Chondrocyte (in vitro differentiated cells): Measurements from ENCODE around the gene RPP25L. TPM values are rescaled to one million over a fixed set of nuclear protein-coding genes. Genes with fewer than 3 reads are reported as not detected.

Experiments used
- DNase-seq: peaks from one replicate; pipeline ENCODE4 v3.0.0; 2021; ENCODE audit warnings: mixed read lengths, low spot score
- H3K27ac Mint-ChIP-seq: one replicate; pipeline ENCODE4 v1.8.0; 2021; ENCODE audit warnings: mild to moderate bottlenecking, moderate library complexity, mixed read lengths; ENCODE audit not compliant: unreplicated experiment
- H3K27me3 Mint-ChIP-seq: 2 replicates; pipeline ENCODE4 v1.8.0; 2021; ENCODE audit warnings: low read depth, mixed read lengths
- H3K36me3 Mint-ChIP-seq: 2 replicates; pipeline ENCODE4 v1.8.0; 2021; ENCODE audit warnings: low read depth, mixed read lengths
- H3K4me1 Mint-ChIP-seq: 2 replicates; pipeline ENCODE4 v1.8.0; 2021; ENCODE audit warnings: low read depth, mild to moderate bottlenecking, mixed read lengths
- H3K4me3 Mint-ChIP-seq: one replicate; pipeline ENCODE4 v1.8.0; 2021; ENCODE audit warnings: mild to moderate bottlenecking, moderate library complexity, mixed read lengths; ENCODE audit not compliant: unreplicated experiment
- H3K9me3 Mint-ChIP-seq: 2 replicates; pipeline ENCODE4 v1.8.0; 2021; ENCODE audit warnings: low read depth, mixed read lengths
- total RNA-seq: library from RNA; stranded (reverse); gene quantifications from 3 replicates; pipeline ENCODE4 v1.2.1, GENCODE V29; 2021
- TF ChIP-seq, protein P1 (sequence below): fragments of 200-600 bp; sonication (generic); IDR thresholded peaks from 2 replicates; pipeline ENCODE4 v1.5.0; 2021; ENCODE audit warnings: antibody characterized with exemption, mild to moderate bottlenecking, moderate library complexity

The RPP25L gene
- total RNA-seq, 1 donor from 2014 or later, result 11.0 TPM

DNA sequence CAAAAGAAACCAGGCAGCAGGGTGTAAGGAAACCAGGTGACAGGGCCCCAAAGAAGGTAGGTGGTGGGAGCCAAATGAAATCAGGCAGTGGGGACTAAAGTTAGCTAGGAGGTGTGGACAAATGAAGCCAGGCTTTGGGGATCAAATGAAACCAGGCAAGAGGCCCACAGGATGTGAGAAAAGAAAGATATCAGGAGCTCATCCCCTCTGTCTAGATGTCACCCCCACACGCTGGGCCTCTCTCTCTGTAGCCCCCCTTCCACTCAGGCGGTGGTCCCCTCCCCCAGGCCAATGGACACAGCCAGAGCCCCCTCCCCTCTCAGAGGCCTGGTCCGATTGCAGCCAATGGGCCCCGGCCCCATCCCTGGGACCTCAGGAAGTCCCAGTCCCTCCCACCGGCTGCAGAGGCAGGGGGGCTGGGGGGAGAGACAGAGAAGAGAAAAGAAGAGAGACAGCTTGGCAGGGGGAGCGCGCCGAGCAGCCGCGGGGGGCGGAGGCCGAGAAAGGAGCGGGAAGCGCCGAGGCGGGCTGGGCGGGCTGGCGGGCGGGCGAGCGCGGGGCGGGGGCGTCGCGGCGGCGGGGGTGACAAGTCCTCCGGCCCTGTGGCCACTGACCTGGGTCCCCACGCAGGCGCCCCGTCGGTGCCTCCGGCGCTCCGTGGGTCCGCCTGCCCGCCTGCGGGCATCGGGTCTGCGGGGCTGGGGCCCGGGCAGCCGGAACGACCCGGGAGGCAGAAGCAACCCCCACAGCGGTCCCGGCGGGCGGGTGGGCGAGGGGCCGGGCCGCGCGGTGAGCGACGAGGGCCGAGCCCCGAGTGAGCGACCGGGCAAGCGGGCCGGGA, 34.3 kb downstream of the RPP25L start:
- peaks cover 7% of the 10 kb centered on the region for H3K4me1 Mint-ChIP-seq
- no peak for DNase-seq
- peak overlapping the region; percentile 66 for H3K4me3 Mint-ChIP-seq
- H3K36me3 Mint-ChIP-seq, result no peaks in the 10 kb centered on the region
- H3K9me3 Mint-ChIP-seq, result no peaks in the 10 kb centered on the region
- peaks cover 37% of the 10 kb centered on the region for H3K27me3 Mint-ChIP-seq
- TF ChIP-seq, protein P1, sequence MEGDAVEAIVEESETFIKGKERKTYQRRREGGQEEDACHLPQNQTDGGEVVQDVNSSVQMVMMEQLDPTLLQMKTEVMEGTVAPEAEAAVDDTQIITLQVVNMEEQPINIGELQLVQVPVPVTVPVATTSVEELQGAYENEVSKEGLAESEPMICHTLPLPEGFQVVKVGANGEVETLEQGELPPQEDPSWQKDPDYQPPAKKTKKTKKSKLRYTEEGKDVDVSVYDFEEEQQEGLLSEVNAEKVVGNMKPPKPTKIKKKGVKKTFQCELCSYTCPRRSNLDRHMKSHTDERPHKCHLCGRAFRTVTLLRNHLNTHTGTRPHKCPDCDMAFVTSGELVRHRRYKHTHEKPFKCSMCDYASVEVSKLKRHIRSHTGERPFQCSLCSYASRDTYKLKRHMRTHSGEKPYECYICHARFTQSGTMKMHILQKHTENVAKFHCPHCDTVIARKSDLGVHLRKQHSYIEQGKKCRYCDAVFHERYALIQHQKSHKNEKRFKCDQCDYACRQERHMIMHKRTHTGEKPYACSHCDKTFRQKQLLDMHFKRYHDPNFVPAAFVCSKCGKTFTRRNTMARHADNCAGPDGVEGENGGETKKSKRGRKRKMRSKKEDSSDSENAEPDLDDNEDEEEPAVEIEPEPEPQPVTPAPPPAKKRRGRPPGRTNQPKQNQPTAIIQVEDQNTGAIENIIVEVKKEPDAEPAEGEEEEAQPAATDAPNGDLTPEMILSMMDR, result no peak
- no peak overlapping the region for H3K27ac Mint-ChIP-seq

GRCh38 chr9:34576597-34577399, 35.1 kb downstream of the RPP25L start:
- peak overlapping the region; percentile 66 for H3K4me3 Mint-ChIP-seq
- H3K9me3 Mint-ChIP-seq, result no peaks in the 10 kb centered on the region
- peaks cover 7% of the 10 kb centered on the region for H3K4me1 Mint-ChIP-seq
- peak; percentile 75 for DNase-seq
- no peaks in the 10 kb centered on the region for H3K36me3 Mint-ChIP-seq
- H3K27ac Mint-ChIP-seq, result no peak overlapping the region
- H3K27me3 Mint-ChIP-seq, result peaks cover 34% of the 10 kb centered on the region
- TF ChIP-seq, protein P1, result no peak

GRCh38 chr9:34575862-34576596, 35.9 kb downstream of the RPP25L start:
- peaks cover 7% of the 10 kb centered on the region for H3K4me1 Mint-ChIP-seq
- H3K27me3 Mint-ChIP-seq, result peaks cover 28% of the 10 kb centered on the region
- H3K4me3 Mint-ChIP-seq, result no peak overlapping the region
- TF ChIP-seq, protein P1, result no peak
- H3K9me3 Mint-ChIP-seq, result no peaks in the 10 kb centered on the region
- H3K36me3 Mint-ChIP-seq, result no peaks in the 10 kb centered on the region
- H3K27ac Mint-ChIP-seq, result no peak overlapping the region
- no peak for DNase-seq

GRCh38 chr9:34575241-34575640, 36.7 kb downstream of the RPP25L start:
- H3K4me1 Mint-ChIP-seq, result peaks cover 7% of the 10 kb centered on the region
- TF ChIP-seq, protein P1, result no peak
- peaks cover 21% of the 10 kb centered on the region for H3K27me3 Mint-ChIP-seq
- H3K36me3 Mint-ChIP-seq, result no peaks in the 10 kb centered on the region
- H3K9me3 Mint-ChIP-seq, result no peaks in the 10 kb centered on the region
- no peak overlapping the region for H3K4me3 Mint-ChIP-seq
- DNase-seq, result no peak
- H3K27ac Mint-ChIP-seq, result no peak overlapping the region

DNA sequence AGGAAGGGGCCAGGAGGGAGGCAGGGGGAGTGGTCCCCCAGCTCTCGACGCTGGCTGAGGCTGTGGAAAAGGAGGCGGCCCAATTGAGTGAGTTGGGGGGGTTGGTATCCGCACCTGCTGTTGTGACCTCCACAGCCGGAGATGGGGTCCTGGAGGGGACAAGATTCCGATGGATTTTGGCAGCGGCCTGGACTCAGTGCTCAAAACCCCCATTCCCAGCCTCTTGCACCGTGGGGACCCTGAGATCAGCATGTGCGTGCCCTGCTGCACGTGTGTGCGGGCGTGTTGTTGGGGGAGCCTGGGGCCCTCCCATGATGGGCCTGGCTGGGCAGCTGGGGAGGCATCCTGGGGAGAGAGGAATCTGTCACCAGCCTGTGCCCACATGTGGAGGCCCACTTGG, 37.3 kb downstream of the RPP25L start:
- Mint-ChIP-seq H3K27ac (no peak overlapping the region), H3K36me3 (no peaks in the 10 kb centered on the region), H3K4me3 (no peak overlapping the region), H3K27me3 (peaks cover 21% of the 10 kb centered on the region), H3K4me1 (peaks cover 7% of the 10 kb centered on the region), H3K9me3 (no peaks in the 10 kb centered on the region)
- DNase-seq, result peak; percentile 77
- TF ChIP-seq, protein P1, result no peak
